Measurements from ENCODE around the gene NTF3. TPM values are rescaled to one million over a fixed set of nuclear protein-coding genes. Genes with fewer than 3 reads are reported as not detected.

Gene NTF3
- total and polyA plus RNA-seq, 9 of the 15 experiments (the other 6 are each of a cell fraction or from before 2014, with no cell fraction given): not detected

GRCh38 chr12:5518584-5519365 lies 86.9 kb downstream of the NTF3 start:
- intact Hi-C loops (cut with micrococcal nuclease) (no loop called here), in situ Hi-C loops (cut with MboI) (no loop called here)
- H3K9ac ChIP-seq (ENCODE audit: insufficient read depth in 1 of 2, low read depth in 2 of 2, low read length in 2 of 2): no peak overlapping the region
- H3K4me2 ChIP-seq (ENCODE audit: insufficient read depth, low read length): no peak overlapping the region
- no peaks in the 10 kb centered on the region for H3K4me1 ChIP-seq (replicated peaks in 1 of 2; ENCODE audit: control insufficient read depth in 2 of 2, insufficient read depth in 2 of 2, low read length in 2 of 2)
- BruUV-seq (replicated peaks): no TSS peak
- H3K4me3 ChIP-seq: no peak overlapping the region
- FAIRE-seq: no peak
- H3K79me2 ChIP-seq (ENCODE audit: control insufficient read depth, insufficient read depth, low read length): no peaks in the 10 kb centered on the region
- no peaks in the 10 kb centered on the region for H3K36me3 ChIP-seq (ENCODE audit: control insufficient read depth, insufficient read depth, low read length)
- H3K9me1 ChIP-seq (ENCODE audit: control insufficient read depth, insufficient read depth, low read length): no peaks in the 10 kb centered on the region
- no peaks in the 10 kb centered on the region for H3K9me3 ChIP-seq (replicated peaks; ENCODE audit: control insufficient read depth, insufficient read depth, low read depth, low read length)
- 2% methylated on average over 5 of the region's 8 CpGs for WGBS (ENCODE audit: insufficient coverage, low coverage, missing lambda C conversion rate)
- H2AFZ ChIP-seq (ENCODE audit: low read depth, low read length): no peak overlapping the region
- no peak for ATAC-seq
- H4K20me1 ChIP-seq (replicated peaks; ENCODE audit: control insufficient read depth, insufficient read depth, low read length): no peaks in the 10 kb centered on the region
- ChIA-PET POLR2A (no interaction called here), CTCF (ENCODE audit: low intra/inter-chr PET ratio) (no interaction called here)
- H3K27ac ChIP-seq (ENCODE audit: extremely low read depth, low read depth, low read length): no peak overlapping the region
- TF ChIP-seq, protein P1, sequence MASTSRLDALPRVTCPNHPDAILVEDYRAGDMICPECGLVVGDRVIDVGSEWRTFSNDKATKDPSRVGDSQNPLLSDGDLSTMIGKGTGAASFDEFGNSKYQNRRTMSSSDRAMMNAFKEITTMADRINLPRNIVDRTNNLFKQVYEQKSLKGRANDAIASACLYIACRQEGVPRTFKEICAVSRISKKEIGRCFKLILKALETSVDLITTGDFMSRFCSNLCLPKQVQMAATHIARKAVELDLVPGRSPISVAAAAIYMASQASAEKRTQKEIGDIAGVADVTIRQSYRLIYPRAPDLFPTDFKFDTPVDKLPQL (IDR thresholded peaks at IDR 0.05; ENCODE audit: extremely low read depth, insufficient read length): no peak
- no peak for TF ChIP-seq ARHGAP35 (IDR thresholded peaks at IDR 0.05; ENCODE audit: partially characterized antibody)
- no peak for TF ChIP-seq ZNF263 (CRISPR knock-in tag; IDR thresholded peaks at IDR 0.05; ENCODE audit: borderline replicate concordance)
- no peak for TF ChIP-seq MECOM (CRISPR knock-in tag; IDR thresholded peaks at IDR 0.05)
- no peak for DNase-seq (ENCODE audit: extremely low read depth in 1 of 4, low spot score in 3 of 4)
- peaks cover 0 to 31% of the 10 kb centered on the region in 2 experiments; a peak in 2 of 5 replicates for H3K27me3 ChIP-seq (ENCODE audit: control insufficient read depth in 2 of 2, insufficient read depth in 2 of 2, low read length in 2 of 2)

- 0% methylated on average over 3 of the region's 4 CpGs for WGBS (ENCODE audit: insufficient coverage, low coverage, missing lambda C conversion rate)
- no peaks in the 10 kb centered on the region for H3K36me3 ChIP-seq (ENCODE audit: control insufficient read depth, insufficient read depth, low read length)
- intact Hi-C loops (cut with micrococcal nuclease): no loop called here
- no peak overlapping the region for H3K27ac ChIP-seq (ENCODE audit: extremely low read depth, low read depth, low read length)
- no peak overlapping the region for H3K4me3 ChIP-seq
- H3K9me1 ChIP-seq (ENCODE audit: control insufficient read depth, insufficient read depth, low read length): no peaks in the 10 kb centered on the region
- H3K9ac ChIP-seq (ENCODE audit: insufficient read depth in 1 of 2, low read depth in 2 of 2, low read length in 2 of 2): no peak overlapping the region
- no peaks in the 10 kb centered on the region for H3K79me2 ChIP-seq (ENCODE audit: control insufficient read depth, insufficient read depth, low read length)
- DNase-seq (ENCODE audit: extremely low read depth in 1 of 4, low spot score in 3 of 4): no peak
- peaks cover 0 to 39% of the 10 kb centered on the region in 2 experiments; a peak in 2 of 5 replicates for H3K27me3 ChIP-seq (ENCODE audit: control insufficient read depth in 2 of 2, insufficient read depth in 2 of 2, low read length in 2 of 2)
- H2AFZ ChIP-seq (ENCODE audit: low read depth, low read length): no peak overlapping the region
- POLR2A ChIA-PET: interaction anchor here (0.7 kb wide), 1 partner anchor 16 kb away, joined by 4 read pairs; no protein-coding TSS in a partner anchor
- H3K4me2 ChIP-seq (ENCODE audit: insufficient read depth, low read length): no peak overlapping the region
- BruUV-seq (replicated peaks): no TSS peak
- in situ Hi-C loops (cut with MboI): no loop called here
- H3K9me3 ChIP-seq (replicated peaks; ENCODE audit: control insufficient read depth, insufficient read depth, low read depth, low read length): no peaks in the 10 kb centered on the region
- FAIRE-seq: no peak
- ATAC-seq: no peak
- H4K20me1 ChIP-seq (replicated peaks; ENCODE audit: control insufficient read depth, insufficient read depth, low read length): no peaks in the 10 kb centered on the region
- H3K4me1 ChIP-seq (replicated peaks in 1 of 2; ENCODE audit: control insufficient read depth in 2 of 2, insufficient read depth in 2 of 2, low read length in 2 of 2): no peaks in the 10 kb centered on the region; a peak in 1 of 5 replicates
- CTCF ChIA-PET (ENCODE audit: low intra/inter-chr PET ratio): no interaction called here
- TF ChIP-seq KLF13 (tag; IDR thresholded peaks at IDR 0.05; ENCODE audit: borderline replicate concordance, low read depth) (no peak), KAT8 (IDR thresholded peaks at IDR 0.05; ENCODE audit: low read depth) (no peak), ZNF639 (CRISPR knock-in tag; conservative IDR thresholded peaks at IDR 0.05 in 1 of 2, IDR thresholded peaks at IDR 0.05 in 1 of 2) (no peak), MED1 (CRISPR knock-in tag; IDR thresholded peaks at IDR 0.05; ENCODE audit: borderline replicate concordance) (no peak), STAG1 (CRISPR knock-in tag; IDR thresholded peaks at IDR 0.05; ENCODE audit: borderline replicate concordance) (no peak), BRCA1 (IDR thresholded peaks at IDR 0.05) (no peak), BRCA1 (CRISPR knock-in tag; IDR thresholded peaks at IDR 0.05) (no peak), ZFX (CRISPR knock-in tag; IDR thresholded peaks at IDR 0.05) (no peak), HDAC8 (tag; IDR thresholded peaks at IDR 0.05) (no peak), KAT2B (IDR thresholded peaks at IDR 0.05; ENCODE audit: low read depth, low read length) (no peak)
Observed at GRCh38 chr12:5520037-5520436, 88.1 kb downstream of the NTF3 start.

All from K562 (cell line).